Nephron (organoid): Measurements from ENCODE around the gene HOXA3.

ENCODE experiments used
- H3K27ac Mint-ChIP-seq, 3 experiments: 2 replicates each; pipeline ENCODE4 v1.8.0; 2020; ENCODE audit warnings: mixed read lengths in 3 of 3, mild to moderate bottlenecking in 2 of 3, moderate library complexity in 1 of 3
- H3K27me3 Mint-ChIP-seq: 2 replicates; pipeline ENCODE4 v1.8.0; 2021; ENCODE audit warnings: low read depth, mild to moderate bottlenecking, moderate library complexity, mixed read lengths
- H3K36me3 Mint-ChIP-seq: 2 replicates; pipeline ENCODE4 v1.8.0; 2020; ENCODE audit warnings: low read depth, mixed read lengths
- H3K4me1 Mint-ChIP-seq: 2 replicates; pipeline ENCODE4 v1.8.0; 2020; ENCODE audit warnings: mixed read lengths
- H3K4me3 Mint-ChIP-seq, 3 experiments: 2 replicates each; pipeline ENCODE4 v1.8.0; 2020; ENCODE audit warnings: mild to moderate bottlenecking in 3 of 3, mixed read lengths in 3 of 3, moderate library complexity in 2 of 3
- H3K9me3 Mint-ChIP-seq: 2 replicates; pipeline ENCODE4 v1.8.0; 2020; ENCODE audit warnings: mixed read lengths
- CTCF ChIP-seq, 3 experiments: fragments of 200-600 bp; sonication (generic); IDR thresholded peaks; one replicate each; pipeline ENCODE4 v1.5.0; 2021; ENCODE audit warnings: antibody characterized with exemption in 3 of 3; ENCODE audit not compliant: unreplicated experiment in 3 of 3

The HOXA3 gene

GRCh38 chr7:27151931-27152815 lies at the start of gene HOXA3:
Gene HOXA3, minus strand, starts transcription at chr7:27152583. Its CDS starts 41,943 bp downstream, at chr7:27110640.
- Mint-ChIP-seq H3K4me3 (peak within 1 kb of the TSS; percentile 95 to 98 (median 96)), H3K4me1 (peaks cover 40% of the 10 kb centered on the region), H3K9me3 (no peaks in the 10 kb centered on the region), H3K27ac (peak within 1 kb of the TSS; percentile 97 to 100 (median 99)), H3K36me3 (peaks cover 48% of the 10 kb centered on the region), H3K27me3 (peaks cover 4% of the 10 kb centered on the region)
- no peak for TF ChIP-seq CTCF (IDR thresholded peaks at IDR 0.05; ENCODE audit: unreplicated experiment in 3 of 3)

GRCh38 chr7:27201580-27202017 lies 49.2 kb upstream of the HOXA3 start:
- Mint-ChIP-seq H3K4me3 (peak overlapping the region; percentile 70 to 82 (median 79)), H3K36me3 (no peaks in the 10 kb centered on the region)

GRCh38 chr7:27200761-27201579 lies 48.6 kb upstream of the HOXA3 start:
- peaks cover 29% of the 10 kb centered on the region for H3K4me1 Mint-ChIP-seq
- peak overlapping the region; percentile 70 to 82 (median 79) for H3K4me3 Mint-ChIP-seq
- H3K36me3 Mint-ChIP-seq, result no peaks in the 10 kb centered on the region
- no peak overlapping the region for H3K27ac Mint-ChIP-seq
- H3K9me3 Mint-ChIP-seq, result no peaks in the 10 kb centered on the region
- H3K27me3 Mint-ChIP-seq, result peaks cover 98% of the 10 kb centered on the region
- TF ChIP-seq CTCF (IDR thresholded peaks at IDR 0.05; ENCODE audit: unreplicated experiment in 3 of 3), result no peak

More at GRCh38 chr7:27201580-27202017, 49.2 kb upstream of the HOXA3 start:
- peaks cover 2% of the 10 kb centered on the region for H3K9me3 Mint-ChIP-seq
- H3K27me3 Mint-ChIP-seq, result peaks cover 98% of the 10 kb centered on the region
- H3K27ac Mint-ChIP-seq, result no peak overlapping the region
- no peak for TF ChIP-seq CTCF (IDR thresholded peaks at IDR 0.05; ENCODE audit: unreplicated experiment in 3 of 3)
- peaks cover 30% of the 10 kb centered on the region for H3K4me1 Mint-ChIP-seq

GRCh38 chr7:27199849-27200760 lies 47.7 kb upstream of the HOXA3 start, which contains the start of gene HOXA13:
Gene HOXA13, minus strand, starts transcription at chr7:27200091. Its CDS starts 14 bp downstream, at chr7:27200077.
- no peak for TF ChIP-seq CTCF (IDR thresholded peaks at IDR 0.05; ENCODE audit: unreplicated experiment in 3 of 3)
- peak within 1 kb of the TSS; percentile 82 to 89 (median 85) for H3K4me3 Mint-ChIP-seq
- H3K27me3 Mint-ChIP-seq, result peaks cover 98% of the 10 kb centered on the region

More at GRCh38 chr7:27199849-27200760, 47.7 kb upstream of the HOXA3 start, which contains the start of gene HOXA13:
- Mint-ChIP-seq H3K4me1 (peaks cover 23% of the 10 kb centered on the region), H3K27ac (no peak within 1 kb of the TSS), H3K36me3 (no peaks in the 10 kb centered on the region), H3K9me3 (no peaks in the 10 kb centered on the region)
